Subcutaneous abdominal adipose tissue (tissue), 5 donors: ENCODE results near the gene UGT2B7.

ENCODE experiments used
- H3K27ac ChIP-seq: one replicate; pipeline ENCODE4 v1.7.0; 2013; ENCODE audit warnings: low read depth, mild to moderate bottlenecking, inconsistent platforms, low read length, moderate library complexity
- H3K27me3 ChIP-seq, 5 donors: one replicate each; pipeline ENCODE4 v1.7.0; 2013; ENCODE audit warnings: low read length in 5 of 5, inconsistent platforms in 1 of 5; ENCODE audit not compliant: control insufficient read depth in 5 of 5, insufficient read depth in 4 of 5
- H3K36me3 ChIP-seq, 5 donors: one replicate each; pipeline ENCODE4 v1.7.0; 2013; ENCODE audit warnings: low read length in 5 of 5; ENCODE audit not compliant: control insufficient read depth in 5 of 5, insufficient read depth in 5 of 5
- H3K4me1 ChIP-seq, 5 donors: one replicate each; pipeline ENCODE4 v1.7.0; 2013; ENCODE audit warnings: low read length in 5 of 5, mild to moderate bottlenecking in 3 of 5, moderate library complexity in 1 of 5; ENCODE audit not compliant: control insufficient read depth in 5 of 5, insufficient read depth in 5 of 5
- H3K4me3 ChIP-seq, 5 donors: one replicate each; pipeline ENCODE4 v1.7.0; 2013; ENCODE audit warnings: low read length in 5 of 5, low read depth in 1 of 5
- H3K9ac ChIP-seq, 5 donors: one replicate each; pipeline ENCODE4 v1.7.0; 2013; ENCODE audit warnings: low read length in 5 of 5, mild to moderate bottlenecking in 4 of 5, moderate library complexity in 3 of 5
- H3K9me3 ChIP-seq, 5 donors: one replicate each; pipeline ENCODE4 v1.7.0; 2013; ENCODE audit warnings: low read length in 5 of 5; ENCODE audit not compliant: control insufficient read depth in 5 of 5
- donor health status: healthy.
- donor health status: healthy.
- donor health status: healthy.
- donor health status: healthy.
- donor health status: healthy.

Gene UGT2B7

GRCh38 chr4:69057620-69058409 is 38.5 kb upstream of the UGT2B7 start:
- no peak overlapping the region for H3K27ac ChIP-seq
- no peak overlapping the region for H3K4me3 ChIP-seq

DNA sequence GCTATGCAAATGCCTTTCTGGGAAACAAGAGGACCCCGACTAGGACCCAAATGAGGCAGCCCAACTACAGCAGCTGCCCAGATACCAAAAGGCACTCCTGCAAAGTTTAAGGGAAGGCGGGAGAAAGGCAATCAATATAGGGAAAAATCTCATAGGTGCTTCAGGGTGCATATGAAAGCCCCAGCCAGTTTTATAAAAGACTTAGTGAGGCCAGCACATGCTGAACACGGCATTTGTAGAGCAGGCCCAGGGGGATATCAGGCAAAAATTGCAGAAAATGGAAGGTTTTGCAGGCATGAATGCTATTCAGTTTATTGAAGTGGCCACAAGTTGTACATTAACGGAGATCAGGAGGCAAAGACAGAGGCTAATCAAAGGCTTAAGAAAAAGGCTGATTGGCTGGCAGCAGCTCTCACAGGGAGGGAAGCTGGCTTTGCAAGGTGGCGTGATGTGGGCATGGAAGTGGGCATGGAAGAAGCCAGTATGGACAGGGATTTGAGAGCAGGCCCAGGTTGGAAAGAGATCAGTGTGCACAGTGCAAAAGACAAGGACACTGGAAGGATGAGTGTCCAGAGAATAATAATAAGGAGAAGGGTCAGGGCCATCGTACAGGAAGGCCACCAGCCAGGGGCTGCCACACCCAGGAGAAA is 37.7 kb upstream of the UGT2B7 start:
- H3K4me1 ChIP-seq: no peaks in the 10 kb centered on the region
- no peaks in the 10 kb centered on the region for H3K27me3 ChIP-seq
- H3K27ac ChIP-seq: no peak overlapping the region
- H3K9me3 ChIP-seq: peaks cover 0 to 4% (median 2%) of the 10 kb centered on the region in 5 donors
- no peak overlapping the region for H3K9ac ChIP-seq
- no peak overlapping the region for H3K4me3 ChIP-seq
- no peaks in the 10 kb centered on the region for H3K36me3 ChIP-seq

More at GRCh38 chr4:69057620-69058409, 38.5 kb upstream of the UGT2B7 start:
- Histone ChIP-seq H3K27me3 (no peaks in the 10 kb centered on the region), H3K9ac (no peak overlapping the region), H3K36me3 (no peaks in the 10 kb centered on the region), H3K4me1 (no peaks in the 10 kb centered on the region), H3K9me3 (peaks cover 0 to 4% (median 2%) of the 10 kb centered on the region in 5 donors)

- H3K4me1 ChIP-seq: no peaks in the 10 kb centered on the region
- no peaks in the 10 kb centered on the region for H3K27me3 ChIP-seq
- peaks cover 0 to 4% (median 2%) of the 10 kb centered on the region in 5 donors for H3K9me3 ChIP-seq
- no peaks in the 10 kb centered on the region for H3K36me3 ChIP-seq
- H3K4me3 ChIP-seq: no peak overlapping the region
- no peak overlapping the region for H3K9ac ChIP-seq
- no peak overlapping the region for H3K27ac ChIP-seq
These were observed 35.5 kb upstream of the UGT2B7 start for GRCh38 chr4:69060651-69061308.

DNA sequence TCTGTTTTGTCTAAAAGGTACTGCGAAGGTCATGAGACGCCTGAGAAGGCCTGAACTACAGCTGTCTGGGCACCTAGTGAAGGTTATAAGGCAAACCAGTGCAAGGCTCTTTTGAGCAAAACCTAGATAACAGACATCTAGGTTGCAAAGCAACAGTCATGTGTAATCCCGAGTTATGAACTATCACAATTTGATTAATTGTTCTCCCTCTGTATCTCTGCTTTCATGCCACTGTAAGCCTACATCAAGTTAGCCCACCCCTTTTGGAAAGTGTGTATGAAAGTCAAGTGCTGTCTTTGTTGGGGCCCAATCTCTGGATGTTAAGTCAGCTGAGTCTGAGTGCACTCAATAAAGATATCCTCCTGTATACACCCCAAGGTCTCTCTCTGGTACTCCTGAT is 31.9 kb upstream of the UGT2B7 start:
- H3K27me3 ChIP-seq: no peaks in the 10 kb centered on the region
- no peak overlapping the region for H3K27ac ChIP-seq
- H3K9me3 ChIP-seq: peaks cover 0 to 4% (median 2%) of the 10 kb centered on the region in 5 donors
- H3K4me1 ChIP-seq: no peaks in the 10 kb centered on the region
- no peak overlapping the region for H3K9ac ChIP-seq
- H3K4me3 ChIP-seq: no peak overlapping the region
- H3K36me3 ChIP-seq: no peaks in the 10 kb centered on the region

DNA sequence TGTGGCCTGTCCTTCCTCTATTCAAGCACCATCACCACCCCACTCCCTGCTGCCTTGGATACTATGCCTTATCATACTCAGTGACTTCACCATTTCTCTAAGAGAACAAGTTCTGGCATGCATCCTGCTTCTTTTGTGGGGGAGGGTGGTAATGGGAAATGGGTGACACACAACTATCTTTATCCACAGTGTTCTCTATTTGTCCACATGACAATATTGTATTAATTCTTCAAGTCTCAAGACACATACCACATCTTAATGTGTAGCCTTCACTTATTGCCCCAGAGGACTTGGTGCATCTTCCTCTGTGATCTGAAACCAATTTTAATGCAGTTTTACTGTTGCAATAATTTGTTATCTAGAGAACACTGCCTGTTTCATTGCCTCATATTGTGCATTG is 29.3 kb upstream of the UGT2B7 start:
- Histone ChIP-seq H3K36me3 (no peaks in the 10 kb centered on the region), H3K4me3 (no peak overlapping the region), H3K27me3 (no peaks in the 10 kb centered on the region), H3K9ac (no peak overlapping the region), H3K9me3 (peaks cover 0 to 4% (median 0%) of the 10 kb centered on the region in 5 donors), H3K4me1 (no peaks in the 10 kb centered on the region), H3K27ac (no peak overlapping the region)

DNA sequence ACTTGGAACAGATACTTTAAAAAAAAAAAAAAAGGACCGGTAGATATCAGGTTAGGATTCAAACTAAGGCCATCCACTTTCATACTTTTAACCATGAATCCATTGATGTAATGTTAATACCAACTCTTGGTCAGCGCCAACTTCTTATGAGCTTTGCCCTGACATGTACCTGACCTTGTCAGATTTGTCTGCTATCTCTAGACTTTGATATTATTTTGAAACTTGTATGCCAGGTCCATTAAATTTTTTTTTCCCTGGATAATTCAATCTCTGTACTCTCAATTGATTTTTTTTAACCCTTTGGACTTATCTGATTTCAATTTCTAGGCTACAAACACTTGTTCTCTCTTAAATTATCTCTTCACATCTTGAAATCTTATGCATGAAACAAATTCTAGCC is 27.2 kb upstream of the UGT2B7 start:
- Histone ChIP-seq H3K27ac (no peak overlapping the region), H3K9me3 (peaks cover 0 to 2% (median 0%) of the 10 kb centered on the region in 5 donors), H3K9ac (no peak overlapping the region), H3K4me3 (no peak overlapping the region), H3K4me1 (no peaks in the 10 kb centered on the region), H3K36me3 (no peaks in the 10 kb centered on the region), H3K27me3 (no peaks in the 10 kb centered on the region)

GRCh38 chr4:69070590-69070989 is 25.7 kb upstream of the UGT2B7 start:
- Histone ChIP-seq H3K27ac (no peak overlapping the region), H3K9ac (no peak overlapping the region), H3K9me3 (peaks cover 0 to 3% (median 0%) of the 10 kb centered on the region in 5 donors), H3K4me1 (no peaks in the 10 kb centered on the region), H3K4me3 (no peak overlapping the region), H3K36me3 (no peaks in the 10 kb centered on the region), H3K27me3 (no peaks in the 10 kb centered on the region)

GRCh38 chr4:69071286-69071685 is 25.0 kb upstream of the UGT2B7 start:
- Histone ChIP-seq H3K27ac (no peak overlapping the region), H3K36me3 (no peaks in the 10 kb centered on the region), H3K4me1 (no peaks in the 10 kb centered on the region), H3K9me3 (peaks cover 0 to 3% (median 0%) of the 10 kb centered on the region in 5 donors), H3K27me3 (no peaks in the 10 kb centered on the region), H3K4me3 (no peak overlapping the region), H3K9ac (no peak overlapping the region)

DNA sequence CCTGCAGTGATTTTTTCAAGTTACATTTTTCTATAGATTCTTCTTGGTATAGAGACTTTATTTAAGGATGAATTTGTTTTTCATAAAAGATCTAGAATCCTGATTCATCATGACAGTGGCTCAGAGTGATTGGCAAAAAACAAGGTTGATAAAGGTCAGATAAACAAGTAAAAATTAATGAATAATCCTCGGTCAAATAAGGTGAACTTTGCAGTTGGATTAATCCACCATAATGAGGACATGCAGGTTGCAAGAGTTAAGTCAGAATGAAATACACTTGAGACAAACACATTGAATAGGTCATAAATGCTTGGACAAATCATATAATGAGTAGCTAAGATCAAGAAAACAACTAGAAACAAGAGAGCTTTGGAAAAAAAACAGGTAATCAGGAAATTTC is 22.9 kb upstream of the UGT2B7 start:
- H3K4me3 ChIP-seq: no peak overlapping the region
- no peaks in the 10 kb centered on the region for H3K36me3 ChIP-seq
- no peaks in the 10 kb centered on the region for H3K4me1 ChIP-seq
- H3K9me3 ChIP-seq: peaks cover 0 to 3% (median 0%) of the 10 kb centered on the region in 5 donors
- H3K27ac ChIP-seq: no peak overlapping the region
- no peak overlapping the region for H3K9ac ChIP-seq
- no peaks in the 10 kb centered on the region for H3K27me3 ChIP-seq
